ENCODE measurements around the gene LCN6. TPM values are rescaled to one million over a fixed set of nuclear protein-coding genes. Genes with fewer than 3 reads are reported as not detected.

The LCN6 gene
- total RNA-seq, 4 donors from 2014 or later: 4.0 to 8.3 (median 5.9) TPM

- WGBS: 64% methylated on average over 7 of the region's 20 CpGs
- Histone ChIP-seq H3K27ac (no peak overlapping the region), H3K4me1 (peaks cover 46% of the 10 kb centered on the region), H3K4me3 (no peak overlapping the region), H3K27me3 (peaks cover 10% of the 10 kb centered on the region), H3K9me3 (no peaks in the 10 kb centered on the region), H3K36me3 (peaks cover 21% of the 10 kb centered on the region)
- TF ChIP-seq POLR2A (IDR thresholded peaks at IDR 0.05) (no peak), POLR2AphosphoS5 (IDR thresholded peaks at IDR 0.05) (no peak), EP300 (IDR thresholded peaks at IDR 0.05) (no peak)
- TF ChIP-seq, protein P1, sequence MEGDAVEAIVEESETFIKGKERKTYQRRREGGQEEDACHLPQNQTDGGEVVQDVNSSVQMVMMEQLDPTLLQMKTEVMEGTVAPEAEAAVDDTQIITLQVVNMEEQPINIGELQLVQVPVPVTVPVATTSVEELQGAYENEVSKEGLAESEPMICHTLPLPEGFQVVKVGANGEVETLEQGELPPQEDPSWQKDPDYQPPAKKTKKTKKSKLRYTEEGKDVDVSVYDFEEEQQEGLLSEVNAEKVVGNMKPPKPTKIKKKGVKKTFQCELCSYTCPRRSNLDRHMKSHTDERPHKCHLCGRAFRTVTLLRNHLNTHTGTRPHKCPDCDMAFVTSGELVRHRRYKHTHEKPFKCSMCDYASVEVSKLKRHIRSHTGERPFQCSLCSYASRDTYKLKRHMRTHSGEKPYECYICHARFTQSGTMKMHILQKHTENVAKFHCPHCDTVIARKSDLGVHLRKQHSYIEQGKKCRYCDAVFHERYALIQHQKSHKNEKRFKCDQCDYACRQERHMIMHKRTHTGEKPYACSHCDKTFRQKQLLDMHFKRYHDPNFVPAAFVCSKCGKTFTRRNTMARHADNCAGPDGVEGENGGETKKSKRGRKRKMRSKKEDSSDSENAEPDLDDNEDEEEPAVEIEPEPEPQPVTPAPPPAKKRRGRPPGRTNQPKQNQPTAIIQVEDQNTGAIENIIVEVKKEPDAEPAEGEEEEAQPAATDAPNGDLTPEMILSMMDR (IDR thresholded peaks at IDR 0.05): no peak
- no peak for DNase-seq (ENCODE audit: low spot score in 2 of 2)
Measured at GRCh38 chr9:136718345-136719194, 29.8 kb downstream of the LCN6 start.

GRCh38 chr9:136717399-136717798 lies 30.9 kb downstream of the LCN6 start:
- WGBS: 53% methylated on average over 11 of the region's 16 CpGs
- Histone ChIP-seq H3K36me3 (peaks cover 9% of the 10 kb centered on the region), H3K9me3 (no peaks in the 10 kb centered on the region), H3K27me3 (peaks cover 19% of the 10 kb centered on the region), H3K27ac (no peak overlapping the region), H3K4me1 (peaks cover 49% of the 10 kb centered on the region), H3K4me3 (no peak overlapping the region)
- TF ChIP-seq EP300 (IDR thresholded peaks at IDR 0.05) (no peak), POLR2AphosphoS5 (IDR thresholded peaks at IDR 0.05) (no peak), POLR2A (IDR thresholded peaks at IDR 0.05) (no peak)
- TF ChIP-seq, protein P1 (IDR thresholded peaks at IDR 0.05): no peak
- no peak for DNase-seq (ENCODE audit: low spot score in 2 of 2)

- no CpG with 5 or more reads among the region's 8 CpGs for WGBS
- Histone ChIP-seq H3K27me3 (peaks cover 26% of the 10 kb centered on the region), H3K9me3 (no peaks in the 10 kb centered on the region), H3K4me1 (peaks cover 33% of the 10 kb centered on the region), H3K36me3 (no peaks in the 10 kb centered on the region), H3K27ac (no peak overlapping the region), H3K4me3 (no peak overlapping the region)
- DNase-seq (ENCODE audit: low spot score in 2 of 2): no peak
- TF ChIP-seq POLR2AphosphoS5 (IDR thresholded peaks at IDR 0.05) (no peak), EP300 (IDR thresholded peaks at IDR 0.05) (no peak), POLR2A (IDR thresholded peaks at IDR 0.05) (no peak)
- TF ChIP-seq, protein P1 (IDR thresholded peaks at IDR 0.05): no peak
Measured at GRCh38 chr9:136714893-136715274, 33.4 kb downstream of the LCN6 start.

DNA sequence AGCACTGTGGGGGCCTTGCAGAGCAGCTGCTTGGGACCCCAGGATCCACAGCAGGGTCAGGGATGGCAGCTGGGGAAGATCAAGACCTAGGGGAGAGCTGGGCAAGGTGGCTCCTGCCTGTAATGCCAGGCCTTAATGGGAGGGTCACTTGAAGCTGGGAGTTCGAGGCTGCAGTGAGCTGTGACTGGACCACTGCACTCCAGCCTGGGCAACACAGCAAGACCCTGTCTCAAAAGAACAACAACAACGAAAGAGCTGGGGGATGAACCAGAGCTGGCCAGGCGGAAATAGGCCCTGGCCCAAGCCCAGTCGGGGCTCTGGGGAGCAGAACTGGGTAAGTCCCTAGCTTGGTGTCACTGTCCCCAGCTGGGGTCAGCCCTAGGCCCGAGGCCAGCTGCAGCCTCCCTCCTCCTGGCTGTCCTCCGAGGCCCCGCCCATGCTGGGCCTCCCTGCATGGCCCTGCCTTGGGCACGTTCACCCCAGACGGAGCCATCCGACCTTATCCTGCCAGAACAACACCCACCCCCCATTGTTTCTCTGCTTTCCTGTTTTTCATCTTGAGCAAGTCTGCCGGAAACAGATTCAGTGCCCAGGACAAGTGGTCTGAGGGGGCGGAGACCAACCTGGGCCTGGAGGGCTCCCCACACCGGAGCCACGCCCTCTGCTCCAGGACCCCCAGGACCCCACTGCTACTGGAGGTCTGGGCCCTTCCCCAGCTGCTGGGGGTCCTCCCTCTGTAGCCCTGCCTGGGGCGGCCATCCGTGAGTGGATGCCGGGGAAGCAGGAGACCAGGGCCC lies 34.0 kb downstream of the LCN6 start:
- no peak for DNase-seq (ENCODE audit: low spot score in 2 of 2)
- TF ChIP-seq, protein P1 (IDR thresholded peaks at IDR 0.05): no peak
- TF ChIP-seq POLR2AphosphoS5 (IDR thresholded peaks at IDR 0.05) (no peak), EP300 (IDR thresholded peaks at IDR 0.05) (no peak), POLR2A (IDR thresholded peaks at IDR 0.05) (no peak)

GRCh38 chr9:136713550-136713949 lies 34.8 kb downstream of the LCN6 start:
- H3K27ac ChIP-seq: no peak overlapping the region
- no peak for TF ChIP-seq POLR2AphosphoS5 (IDR thresholded peaks at IDR 0.05)
- no peak for TF ChIP-seq EP300 (IDR thresholded peaks at IDR 0.05)
- no peak for TF ChIP-seq POLR2A (IDR thresholded peaks at IDR 0.05)
- TF ChIP-seq, protein P1 (IDR thresholded peaks at IDR 0.05): no peak
- no peaks in the 10 kb centered on the region for H3K36me3 ChIP-seq
- no peak for DNase-seq (ENCODE audit: low spot score in 2 of 2)
- H3K9me3 ChIP-seq: no peaks in the 10 kb centered on the region
- WGBS: 80% methylated on average over 1 of the region's 8 CpGs
- peaks cover 26% of the 10 kb centered on the region for H3K27me3 ChIP-seq
- peaks cover 25% of the 10 kb centered on the region for H3K4me1 ChIP-seq
- H3K4me3 ChIP-seq: peak overlapping the region; percentile 53

More for the DNA sequence above, 34.0 kb downstream of the LCN6 start:
- 40% methylated on average over 5 of the region's 17 CpGs for WGBS
- no peak overlapping the region for H3K27ac ChIP-seq
- peak overlapping the region; percentile 53 for H3K4me3 ChIP-seq
- peaks cover 26% of the 10 kb centered on the region for H3K27me3 ChIP-seq
- no peaks in the 10 kb centered on the region for H3K36me3 ChIP-seq
- no peaks in the 10 kb centered on the region for H3K9me3 ChIP-seq
- peaks cover 27% of the 10 kb centered on the region for H3K4me1 ChIP-seq

Data from suprapubic skin (tissue), 4 donors.